Adrenal gland (tissue), 12 donors: ENCODE data around the gene DDX51. TPM values are rescaled to one million over a fixed set of nuclear protein-coding genes. Genes with fewer than 3 reads are reported as not detected.

Experiments used
- DNase-seq, 7 donors: peaks; one replicate each; pipeline ENCODE4 v3.0.0-alpha.2; 2019 to 2020
- H3K27ac ChIP-seq, 5 donors: fragments of 200-600 bp; sonication (generic) in 4 of 5; 1 replicate in 3 of 5; 2 replicates in 2 of 5; pipeline versions ENCODE4 v1.5.1 to v1.8.0; 2016 to 2020; ENCODE audit warnings: mild to moderate bottlenecking in 1 of 5
- H3K27me3 ChIP-seq: fragments of 200-600 bp; 2 replicates; pipeline ENCODE4 v1.8.0; 2021
- H3K36me3 ChIP-seq, 2 donors: fragments of 200-600 bp; replicated peaks in 1 of 2; 1 replicate in 1 of 2; 2 replicates in 1 of 2; pipeline versions ENCODE4 v1.5.1 to v1.8.0; 2018 to 2022
- H3K4me1 ChIP-seq, 2 donors: fragments of 200-600 bp; replicated peaks in 1 of 2; 1 replicate in 1 of 2; 2 replicates in 1 of 2; pipeline versions ENCODE4 v1.5.1 to v1.8.0; 2018 to 2021
- H3K4me3 ChIP-seq, 4 donors: fragments of 200-600 bp; sonication (generic) in 3 of 4; one replicate each; pipeline ENCODE4 v1.5.1; 2016 to 2018
- H3K9me3 ChIP-seq, 3 donors: fragments of 200-600 bp; sonication (generic) in 1 of 3; replicated peaks in 1 of 3; 1 replicate in 2 of 3; 2 replicates in 1 of 3; pipeline versions ENCODE4 v1.5.1 to v1.8.0; 2016 to 2021
- CTCF ChIP-seq, 6 experiments: fragments of 450-650 bp in 4 of 6; fragments of 200-600 bp in 2 of 6; sonication (generic) in 1 of 6; IDR thresholded peaks; 1 replicate in 5 of 6; 2 replicates in 1 of 6; pipeline versions ENCODE4 v1.5.1 to v1.8.0; 2016 to 2021; ENCODE audit warnings: antibody characterized with exemption in 6 of 6, mild to moderate bottlenecking in 2 of 6, moderate library complexity in 1 of 6
- POLR2A ChIP-seq, 2 donors: fragments of 450-650 bp; IDR thresholded peaks; one replicate each; pipeline ENCODE4 v1.6.1; 2017; ENCODE audit warnings: antibody characterized with exemption in 2 of 2, mild to moderate bottlenecking in 2 of 2, moderate library complexity in 1 of 2
- WGBS, 4 donors: extraction: QIAGEN DNeasy Blood & Tissue Kit in 2 of 4; methylation state at CpG; one replicate each; pipeline versions ENCODE4 v1.1.5 to v1.1.7; 2013 to 2017; 5-methylcytosine and 5-hydroxymethylcytosine counted together
- intact Hi-C, 2 donors: fragments of 100-400 bp; cut with DNase I; formaldehyde crosslinking; loops; one replicate each; pipeline versions ENCODE4 v1.14.1 to v1.15.0; 2022 to 2023
- polyA plus RNA-seq, 3 donors: library from polyadenylated mRNA; stranded (reverse); fragments of 200-250 nt in 2 of 3; fragments of 350-450 nt in 1 of 3; fragmentation: Illumina TruSeq in 1 of 3; extraction: RNeasy Lipid Tissue Mini Kit (QIAGEN cat#74804) in 1 of 3; gene quantifications; one replicate each; pipeline ENCODE4 v1.2.3, GENCODE V29; 2013 to 2014
- total RNA-seq, 9 donors: library from RNA; depleted of rRNA in 4 of 9; stranded (reverse); fragments of >200 nt in 4 of 9; fragments of 120-200 nt in 1 of 9; fragmentation: NEBNext Ultra II Directional in 1 of 9; extraction: Animal tissue kit (Norgen Biotek cat#: 25700) in 1 of 9; gene quantifications; one replicate each; pipeline versions ENCODE4 v1.1.0 to v1.2.4, GENCODE V29; 2013 to 2023
- donor health status: healthy with polysubstance abuse.
- donor health status: Bipolar disorder and iron deficiency.
- donor health status: DM: yes; HTN: yes; CAD: no.
- donor health status: DM: no; HTN: no; CAD: no.
- donor health status: DM: no; HTN: no; CAD: no.
- donor health status: DM: yes; HTN: yes; CAD: no.

DDX51 gene
- total and polyA plus RNA-seq, 12 donors = 4.8 to 64.4 (median 14.3) TPM

- H3K4me1 ChIP-seq = peaks cover 3 to 16% of the 10 kb centered on the region in 2 donors
- no peaks in the 10 kb centered on the region for H3K27me3 ChIP-seq
- H3K9me3 ChIP-seq = no peaks in the 10 kb centered on the region
- H3K27ac ChIP-seq = no peak overlapping the region
- no peak overlapping the region for H3K4me3 ChIP-seq
- TF ChIP-seq CTCF (IDR thresholded peaks at IDR 0.05) = no peak
- no peak for TF ChIP-seq POLR2A (IDR thresholded peaks at IDR 0.05)
- H3K36me3 ChIP-seq = no peaks in the 10 kb centered on the region
- DNase-seq = no peak
- intact Hi-C loops = no loop called here
- whole genome bisulfite sequencing, 4 donors = 49 to 62% (median 58%) methylated on average over 16 of the region's 16 CpGs
Measured at GRCh38 chr12:132185705-132186104, 41.6 kb upstream of the DDX51 start.

- no peaks in the 10 kb centered on the region for H3K4me1 ChIP-seq
- TF ChIP-seq POLR2A (IDR thresholded peaks at IDR 0.05) (no peak), CTCF (IDR thresholded peaks at IDR 0.05) (no peak)
- WGBS, 4 donors = 66 to 77% (median 70%) methylated on average over 10 of the region's 10 CpGs
- no peak for DNase-seq
- H3K36me3 ChIP-seq = no peaks in the 10 kb centered on the region
- peaks cover 9% of the 10 kb centered on the region for H3K27me3 ChIP-seq
- intact Hi-C loops = no loop called here
- no peak overlapping the region for H3K27ac ChIP-seq
- no peak overlapping the region for H3K4me3 ChIP-seq
- no peaks in the 10 kb centered on the region for H3K9me3 ChIP-seq
Measured at GRCh38 chr12:132182711-132183365, 38.7 kb upstream of the DDX51 start.

GRCh38 chr12:132182206-132182710 lies 38.1 kb upstream of the DDX51 start:
- H3K9me3 ChIP-seq = no peaks in the 10 kb centered on the region
- intact Hi-C loops = no loop called here
- TF ChIP-seq CTCF (IDR thresholded peaks at IDR 0.05) (no peak), POLR2A (IDR thresholded peaks at IDR 0.05) (no peak)
- no peaks in the 10 kb centered on the region for H3K4me1 ChIP-seq
- no peak overlapping the region for H3K4me3 ChIP-seq
- peaks cover 9% of the 10 kb centered on the region for H3K27me3 ChIP-seq
- 87 to 89% (median 88%) methylated on average over 18 to 21 of the region's 21 CpGs for WGBS, 4 donors
- H3K27ac ChIP-seq = no peak overlapping the region
- DNase-seq = no peak
- no peaks in the 10 kb centered on the region for H3K36me3 ChIP-seq

- 72 to 79% (median 76%) methylated on average over 17 to 33 of the region's 33 CpGs for WGBS, 4 donors
- Histone ChIP-seq H3K27me3 (peaks cover 13% of the 10 kb centered on the region), H3K4me1 (no peaks in the 10 kb centered on the region)
Measured at GRCh38 chr12:132181570-132182200, 37.6 kb upstream of the DDX51 start.

More at GRCh38 chr12:132181570-132182200, 37.6 kb upstream of the DDX51 start:
- no peak for TF ChIP-seq CTCF (IDR thresholded peaks at IDR 0.05)
- TF ChIP-seq POLR2A (IDR thresholded peaks at IDR 0.05) = no peak
- Histone ChIP-seq H3K9me3 (no peaks in the 10 kb centered on the region), H3K36me3 (no peaks in the 10 kb centered on the region), H3K27ac (no peak overlapping the region), H3K4me3 (no peak overlapping the region)
- DNase-seq = no peak
- intact Hi-C loops = no loop called here
